Measurements from ENCODE around the gene ANKFY1. TPM values are rescaled to one million over a fixed set of nuclear protein-coding genes. Genes with fewer than 3 reads are reported as not detected.

Gene ANKFY1
- total and polyA plus RNA-seq, 9 of the 15 experiments (the other 6 are each of a cell fraction or from before 2014, with no cell fraction given) = 4.3 to 25.6 (median 12.2) TPM

DNA sequence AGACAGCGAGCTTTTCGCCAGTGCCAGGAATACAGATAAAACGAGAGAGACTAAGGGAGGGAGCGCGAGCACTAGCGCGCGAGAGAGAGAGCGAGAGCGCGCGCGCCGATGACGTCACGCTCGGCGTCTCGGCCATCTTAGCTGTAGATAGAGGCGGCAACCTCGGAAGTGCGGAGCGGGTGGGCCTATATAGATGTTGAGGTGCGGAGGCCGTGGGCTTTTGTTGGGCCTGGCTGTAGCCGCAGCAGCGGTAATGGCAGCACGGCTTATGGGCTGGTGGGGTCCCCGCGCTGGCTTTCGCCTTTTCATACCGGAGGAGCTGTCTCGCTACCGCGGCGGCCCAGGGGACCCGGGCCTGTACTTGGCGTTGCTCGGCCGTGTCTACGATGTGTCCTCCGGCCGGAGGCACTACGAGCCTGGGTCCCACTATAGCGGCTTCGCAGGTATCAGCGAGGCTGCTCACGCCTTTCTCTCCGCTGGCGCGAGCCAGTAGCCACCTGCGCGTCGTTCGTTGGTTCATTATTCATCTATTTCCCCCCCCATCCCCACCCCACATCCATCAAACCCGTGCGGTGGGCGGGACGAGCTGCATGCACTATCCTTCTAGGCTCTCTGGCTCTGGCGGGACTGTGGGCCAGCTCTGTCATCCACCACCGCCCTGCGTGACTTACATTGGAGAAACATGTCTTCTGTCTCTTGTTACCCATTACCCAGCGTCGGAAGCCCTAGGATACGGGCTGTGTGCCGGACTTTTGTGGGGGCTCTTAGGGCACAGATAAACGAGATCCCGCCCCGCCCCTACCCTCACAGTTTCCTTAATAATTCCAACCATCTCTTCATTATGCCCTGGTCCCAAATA is 120.0 kb downstream of the ANKFY1 start (continued):
- TF ChIP-seq, protein P1, sequence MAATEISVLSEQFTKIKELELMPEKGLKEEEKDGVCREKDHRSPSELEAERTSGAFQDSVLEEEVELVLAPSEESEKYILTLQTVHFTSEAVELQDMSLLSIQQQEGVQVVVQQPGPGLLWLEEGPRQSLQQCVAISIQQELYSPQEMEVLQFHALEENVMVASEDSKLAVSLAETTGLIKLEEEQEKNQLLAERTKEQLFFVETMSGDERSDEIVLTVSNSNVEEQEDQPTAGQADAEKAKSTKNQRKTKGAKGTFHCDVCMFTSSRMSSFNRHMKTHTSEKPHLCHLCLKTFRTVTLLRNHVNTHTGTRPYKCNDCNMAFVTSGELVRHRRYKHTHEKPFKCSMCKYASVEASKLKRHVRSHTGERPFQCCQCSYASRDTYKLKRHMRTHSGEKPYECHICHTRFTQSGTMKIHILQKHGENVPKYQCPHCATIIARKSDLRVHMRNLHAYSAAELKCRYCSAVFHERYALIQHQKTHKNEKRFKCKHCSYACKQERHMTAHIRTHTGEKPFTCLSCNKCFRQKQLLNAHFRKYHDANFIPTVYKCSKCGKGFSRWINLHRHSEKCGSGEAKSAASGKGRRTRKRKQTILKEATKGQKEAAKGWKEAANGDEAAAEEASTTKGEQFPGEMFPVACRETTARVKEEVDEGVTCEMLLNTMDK (IDR thresholded peaks at IDR 0.05; ENCODE audit: borderline replicate concordance, insufficient read depth, low read depth, low read length, poor library complexity, severe bottlenecking) = no peak
- TF ChIP-seq, protein P2, sequence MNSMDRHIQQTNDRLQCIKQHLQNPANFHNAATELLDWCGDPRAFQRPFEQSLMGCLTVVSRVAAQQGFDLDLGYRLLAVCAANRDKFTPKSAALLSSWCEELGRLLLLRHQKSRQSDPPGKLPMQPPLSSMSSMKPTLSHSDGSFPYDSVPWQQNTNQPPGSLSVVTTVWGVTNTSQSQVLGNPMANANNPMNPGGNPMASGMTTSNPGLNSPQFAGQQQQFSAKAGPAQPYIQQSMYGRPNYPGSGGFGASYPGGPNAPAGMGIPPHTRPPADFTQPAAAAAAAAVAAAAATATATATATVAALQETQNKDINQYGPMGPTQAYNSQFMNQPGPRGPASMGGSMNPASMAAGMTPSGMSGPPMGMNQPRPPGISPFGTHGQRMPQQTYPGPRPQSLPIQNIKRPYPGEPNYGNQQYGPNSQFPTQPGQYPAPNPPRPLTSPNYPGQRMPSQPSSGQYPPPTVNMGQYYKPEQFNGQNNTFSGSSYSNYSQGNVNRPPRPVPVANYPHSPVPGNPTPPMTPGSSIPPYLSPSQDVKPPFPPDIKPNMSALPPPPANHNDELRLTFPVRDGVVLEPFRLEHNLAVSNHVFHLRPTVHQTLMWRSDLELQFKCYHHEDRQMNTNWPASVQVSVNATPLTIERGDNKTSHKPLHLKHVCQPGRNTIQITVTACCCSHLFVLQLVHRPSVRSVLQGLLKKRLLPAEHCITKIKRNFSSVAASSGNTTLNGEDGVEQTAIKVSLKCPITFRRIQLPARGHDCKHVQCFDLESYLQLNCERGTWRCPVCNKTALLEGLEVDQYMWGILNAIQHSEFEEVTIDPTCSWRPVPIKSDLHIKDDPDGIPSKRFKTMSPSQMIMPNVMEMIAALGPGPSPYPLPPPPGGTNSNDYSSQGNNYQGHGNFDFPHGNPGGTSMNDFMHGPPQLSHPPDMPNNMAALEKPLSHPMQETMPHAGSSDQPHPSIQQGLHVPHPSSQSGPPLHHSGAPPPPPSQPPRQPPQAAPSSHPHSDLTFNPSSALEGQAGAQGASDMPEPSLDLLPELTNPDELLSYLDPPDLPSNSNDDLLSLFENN (IDR thresholded peaks at IDR 0.05; ENCODE audit: low read depth in 2 of 2, low read length in 2 of 2) = no peak; a peak in 1 of 4 replicates
- no peak for TF ChIP-seq ESRRB (CRISPR knock-in tag; IDR thresholded peaks at IDR 0.05; ENCODE audit: borderline replicate concordance)
- TF ChIP-seq KLF13 (tag; IDR thresholded peaks at IDR 0.05; ENCODE audit: borderline replicate concordance, low read depth) = no peak
- TF ChIP-seq PHTF2 (CRISPR knock-in tag; IDR thresholded peaks at IDR 0.05) = no peak
- no peak for TF ChIP-seq ZNF253 (CRISPR knock-in tag; conservative IDR thresholded peaks at IDR 0.05)
- TF ChIP-seq SNIP1 (IDR thresholded peaks at IDR 0.05; ENCODE audit: low read depth) = no peak
- TF ChIP-seq ZNF146 (CRISPR knock-in tag; IDR thresholded peaks at IDR 0.05; ENCODE audit: unreplicated experiment) = no peak
- TF ChIP-seq SIN3B (IDR thresholded peaks at IDR 0.05; ENCODE audit: low read depth) = no peak; the same call in 1 of the 2 replicates
- TF ChIP-seq CBFB (CRISPR knock-in tag; IDR thresholded peaks at IDR 0.05) = peak; percentile 83; the same call in 1 of the 2 replicates
- no peak for TF ChIP-seq MAFG (tag; conservative IDR thresholded peaks at IDR 0.05)
- TF ChIP-seq, protein P3, sequence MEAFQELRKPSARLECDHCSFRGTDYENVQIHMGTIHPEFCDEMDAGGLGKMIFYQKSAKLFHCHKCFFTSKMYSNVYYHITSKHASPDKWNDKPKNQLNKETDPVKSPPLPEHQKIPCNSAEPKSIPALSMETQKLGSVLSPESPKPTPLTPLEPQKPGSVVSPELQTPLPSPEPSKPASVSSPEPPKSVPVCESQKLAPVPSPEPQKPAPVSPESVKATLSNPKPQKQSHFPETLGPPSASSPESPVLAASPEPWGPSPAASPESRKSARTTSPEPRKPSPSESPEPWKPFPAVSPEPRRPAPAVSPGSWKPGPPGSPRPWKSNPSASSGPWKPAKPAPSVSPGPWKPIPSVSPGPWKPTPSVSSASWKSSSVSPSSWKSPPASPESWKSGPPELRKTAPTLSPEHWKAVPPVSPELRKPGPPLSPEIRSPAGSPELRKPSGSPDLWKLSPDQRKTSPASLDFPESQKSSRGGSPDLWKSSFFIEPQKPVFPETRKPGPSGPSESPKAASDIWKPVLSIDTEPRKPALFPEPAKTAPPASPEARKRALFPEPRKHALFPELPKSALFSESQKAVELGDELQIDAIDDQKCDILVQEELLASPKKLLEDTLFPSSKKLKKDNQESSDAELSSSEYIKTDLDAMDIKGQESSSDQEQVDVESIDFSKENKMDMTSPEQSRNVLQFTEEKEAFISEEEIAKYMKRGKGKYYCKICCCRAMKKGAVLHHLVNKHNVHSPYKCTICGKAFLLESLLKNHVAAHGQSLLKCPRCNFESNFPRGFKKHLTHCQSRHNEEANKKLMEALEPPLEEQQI (IDR thresholded peaks at IDR 0.05) = no peak
- no peak for TF ChIP-seq TOE1 (IDR thresholded peaks at IDR 0.05; ENCODE audit: borderline replicate concordance)
- TF ChIP-seq TOE1 (CRISPR knock-in tag; IDR thresholded peaks at IDR 0.05; ENCODE audit: borderline replicate concordance, low read depth) = no peak
- TF ChIP-seq, protein P4, sequence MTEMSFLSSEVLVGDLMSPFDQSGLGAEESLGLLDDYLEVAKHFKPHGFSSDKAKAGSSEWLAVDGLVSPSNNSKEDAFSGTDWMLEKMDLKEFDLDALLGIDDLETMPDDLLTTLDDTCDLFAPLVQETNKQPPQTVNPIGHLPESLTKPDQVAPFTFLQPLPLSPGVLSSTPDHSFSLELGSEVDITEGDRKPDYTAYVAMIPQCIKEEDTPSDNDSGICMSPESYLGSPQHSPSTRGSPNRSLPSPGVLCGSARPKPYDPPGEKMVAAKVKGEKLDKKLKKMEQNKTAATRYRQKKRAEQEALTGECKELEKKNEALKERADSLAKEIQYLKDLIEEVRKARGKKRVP (CRISPR knock-in tag; IDR thresholded peaks at IDR 0.05) = no peak

Measured in K562 (cell line).